ENCODE measurements around the gene NOCT. TPM values are rescaled to one million over a fixed set of nuclear protein-coding genes. Genes with fewer than 3 reads are reported as not detected.

Gene NOCT
- total and polyA plus RNA-seq, 2 of the 4 experiments (the other 2 are of a cell fraction): 5.5 to 41.4 TPM

DNA sequence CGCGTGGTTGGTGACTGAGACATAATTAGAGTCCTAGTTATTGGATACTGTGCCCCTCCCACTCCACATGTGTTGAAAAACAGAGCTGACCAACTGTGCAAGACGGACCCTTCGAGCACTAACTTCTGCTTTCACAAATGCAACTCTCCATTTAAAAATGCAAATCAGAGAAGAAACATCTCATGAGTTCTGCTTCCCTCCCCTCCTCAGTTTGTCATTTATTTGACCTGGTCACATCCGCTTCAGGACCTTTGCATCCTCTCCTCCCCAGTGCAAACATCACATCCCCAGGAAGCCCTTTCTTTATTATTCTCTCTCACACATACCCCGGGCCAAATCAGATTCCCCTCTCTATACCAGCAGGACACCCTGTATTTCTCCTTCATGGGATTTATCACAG, 38.1 kb upstream of the NOCT start:
- POLR2A ChIA-PET (ENCODE audit: unreplicated experiment): no interaction called here
- no peak overlapping the region for H4K8ac ChIP-seq (ENCODE audit: low read depth in 2 of 2, low read length in 2 of 2)

More for the DNA sequence above, 38.1 kb upstream of the NOCT start:
- Histone ChIP-seq H3K4me3 (ENCODE audit: insufficient read depth, low read depth, low read length) (no peak overlapping the region), H3K14ac (replicated peaks; ENCODE audit: low read depth, low read length) (no peak overlapping the region), H3K27ac (ENCODE audit: insufficient read depth, low read length) (no peak overlapping the region), H3K9ac (ENCODE audit: low read depth, low read length) (no peak overlapping the region), H3K18ac (ENCODE audit: low read depth, low read length) (no peak overlapping the region), H2BK20ac (ENCODE audit: low read depth, low read length) (no peak overlapping the region), H3K56ac (ENCODE audit: extremely low read depth, insufficient read depth, low read length) (no peak overlapping the region), H3K4me2 (ENCODE audit: low read depth, low read length) (no peak overlapping the region), H3K27me3 (ENCODE audit: control insufficient read depth, insufficient read depth, low read length) (no peaks in the 10 kb centered on the region), H3K9me1 (ENCODE audit: insufficient read depth, low read length) (peaks cover 3% of the 10 kb centered on the region; the same call in 1 of the 2 replicates), H4K5ac (ENCODE audit: low read depth, low read length) (no peak overlapping the region), H2AK5ac (ENCODE audit: low read depth, low read length) (no peak overlapping the region), H2BK120ac (ENCODE audit: low read depth, low read length) (no peak overlapping the region), H3K4ac (ENCODE audit: low read depth, low read length) (no peak overlapping the region), H4K91ac (ENCODE audit: insufficient read depth, low read depth, low read length) (no peak overlapping the region), H2AK9ac (replicated peaks; ENCODE audit: low read depth, low read length, poor library complexity) (no peak overlapping the region), H3K4me1 (ENCODE audit: control insufficient read depth, insufficient read depth, low read length) (peaks cover 3% of the 10 kb centered on the region), H2AFZ (replicated peaks; ENCODE audit: low read length, poor library complexity) (no peak overlapping the region), H4K20me1 (ENCODE audit: insufficient read depth, low read length) (no peaks in the 10 kb centered on the region), H3K9me3 (ENCODE audit: control insufficient read depth, insufficient read depth, low read length) (no peaks in the 10 kb centered on the region), H2BK15ac (ENCODE audit: low read depth, low read length) (no peak overlapping the region), H3K79me1 (ENCODE audit: low read depth in 1 of 2, low read length in 2 of 2) (no peaks in the 10 kb centered on the region), H3K36me3 (ENCODE audit: control insufficient read depth, insufficient read depth, low read length) (no peaks in the 10 kb centered on the region), H2BK5ac (ENCODE audit: low read depth, low read length, poor library complexity, severe bottlenecking) (no peak overlapping the region), H3K23ac (ENCODE audit: low read depth, low read length) (no peak overlapping the region)
- no peak for TF ChIP-seq BHLHE40 (IDR thresholded peaks at IDR 0.05; ENCODE audit: low read depth, low read length)
- no peak for TF ChIP-seq SMC3 (IDR thresholded peaks at IDR 0.05; ENCODE audit: low read depth, low read length)
- no peak for TF ChIP-seq MAFK (IDR thresholded peaks at IDR 0.05; ENCODE audit: low read depth, low read length)
- no peak for TF ChIP-seq CEBPB (IDR thresholded peaks at IDR 0.05; ENCODE audit: low read depth, low read length)
- TF ChIP-seq CHD1 (IDR thresholded peaks at IDR 0.05; ENCODE audit: low read depth, low read length): no peak
- ATAC-seq (ENCODE audit: low read depth): no peak
- in situ Hi-C loops (cut with MboI; ENCODE audit: low sequenced_read_pairs) (no loop called here), intact Hi-C loops (cut with micrococcal nuclease) (no loop called here), dilution Hi-C loops (cut with HindIII; ENCODE audit: low sequenced_read_pairs, unreplicated experiment) (no loop called here)
- 83% methylated on average over 1 of the region's 6 CpGs; no CpG with 5 or more reads in 1 of the 2 experiments for WGBS, 2 experiments (ENCODE audit: extremely low coverage in 2 of 2, insufficient read length in 1 of 2)
- no peak for DNase-seq
- CTCF ChIA-PET: no interaction called here
- BruUV-seq (replicated peaks): no TSS peak
